Stimulated activated CD8-positive, alpha-beta memory T cell treated with anti-CD3 and anti-CD28 coated beads, Interleukin-15, amount 100 ng/mL, for 1 hour (primary cell): ENCODE results near the gene CCDC192.
"Not testable (repeated sequence)": the region's sequence is repeated elsewhere in the genome, so short reads cannot be mapped to it uniquely, and the experiment has no call there.

ENCODE experiments used
- DNase-seq: peaks from one replicate; pipeline ENCODE4 v3.0.0-alpha.2; 2020; ENCODE audit warnings: low read depth

Gene CCDC192

GRCh38 chr5:127847641-127848040 is 144.4 kb downstream of the CCDC192 start:
- DNase-seq: not testable (repeated sequence)

DNA sequence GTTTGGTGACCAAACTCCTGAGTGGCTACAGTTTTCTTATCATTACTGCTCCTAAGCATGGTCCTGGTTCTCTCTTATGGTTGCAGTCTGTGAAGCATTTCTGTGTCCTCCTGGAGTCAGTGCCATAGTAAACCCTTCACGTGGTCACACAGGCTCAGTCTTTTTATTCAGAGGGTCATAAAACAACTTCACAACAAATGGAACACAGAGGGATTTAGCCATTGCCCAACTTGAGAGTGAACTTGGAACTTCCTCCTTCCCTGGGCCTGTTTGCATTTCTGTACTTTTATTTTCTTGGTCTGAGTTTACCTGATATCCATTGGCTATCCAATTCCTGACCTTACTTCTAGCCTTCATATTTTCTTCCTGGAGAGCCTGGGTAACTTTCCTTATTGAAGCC is 144.9 kb downstream of the CCDC192 start:
- DNase-seq: no peak

GRCh38 chr5:127849408-127849807 is 146.2 kb downstream of the CCDC192 start:
- DNase-seq: no peak

DNA sequence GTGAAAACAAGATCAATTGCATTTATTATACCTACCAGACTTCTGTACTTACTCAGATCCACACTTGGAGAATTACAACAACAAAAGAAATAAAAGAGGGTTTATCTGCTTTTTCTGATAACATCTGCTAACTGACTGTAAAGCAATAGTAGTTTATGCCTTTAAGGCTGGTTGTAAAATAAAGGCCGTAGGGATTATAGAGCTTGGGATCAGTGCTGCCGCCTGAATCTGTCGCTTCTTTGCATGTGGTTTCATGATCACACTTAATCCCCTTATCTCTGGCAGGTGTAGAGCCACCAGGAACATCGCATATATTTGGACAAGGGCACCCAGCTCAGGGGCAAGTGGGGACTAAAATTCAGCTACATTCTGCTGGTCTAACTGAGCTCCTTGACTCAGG is 146.7 kb downstream of the CCDC192 start:
- no peak for DNase-seq

DNA sequence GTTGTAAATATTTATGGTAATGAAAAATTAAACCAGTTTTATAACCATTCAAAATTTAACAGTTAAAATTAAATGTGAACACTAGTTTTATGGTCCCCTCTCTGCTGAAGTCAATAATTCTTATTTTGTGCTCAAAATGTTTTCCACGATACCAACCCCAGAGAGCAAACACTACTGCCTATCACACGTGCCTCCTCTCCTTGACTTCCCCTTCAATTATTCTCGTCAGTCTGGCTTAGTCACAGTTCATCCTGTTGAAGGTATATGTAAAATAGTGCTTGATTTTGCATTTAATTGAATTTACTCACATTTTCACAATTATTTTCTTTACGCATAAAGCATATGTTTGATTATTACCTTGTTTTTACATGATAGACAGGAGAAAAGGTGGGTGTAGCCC is 148.8 kb downstream of the CCDC192 start:
- DNase-seq: no peak

GRCh38 chr5:127854520-127854919 is 151.3 kb downstream of the CCDC192 start:
- DNase-seq: no peak

GRCh38 chr5:127856292-127856691 is 153.1 kb downstream of the CCDC192 start:
- no peak for DNase-seq

GRCh38 chr5:127858116-127858784 is 155.1 kb downstream of the CCDC192 start:
- no peak for DNase-seq

GRCh38 chr5:127860291-127860690 is 157.1 kb downstream of the CCDC192 start:
- no peak for DNase-seq

GRCh38 chr5:127863161-127863560 is 160.0 kb downstream of the CCDC192 start:
- no peak for DNase-seq

GRCh38 chr5:127863610-127864395 is 160.6 kb downstream of the CCDC192 start:
- DNase-seq: no peak

- no peak for DNase-seq
Measured at GRCh38 chr5:127864511-127864910, 161.3 kb downstream of the CCDC192 start.

GRCh38 chr5:127865273-127865672 is 162.1 kb downstream of the CCDC192 start:
- no peak for DNase-seq

DNA sequence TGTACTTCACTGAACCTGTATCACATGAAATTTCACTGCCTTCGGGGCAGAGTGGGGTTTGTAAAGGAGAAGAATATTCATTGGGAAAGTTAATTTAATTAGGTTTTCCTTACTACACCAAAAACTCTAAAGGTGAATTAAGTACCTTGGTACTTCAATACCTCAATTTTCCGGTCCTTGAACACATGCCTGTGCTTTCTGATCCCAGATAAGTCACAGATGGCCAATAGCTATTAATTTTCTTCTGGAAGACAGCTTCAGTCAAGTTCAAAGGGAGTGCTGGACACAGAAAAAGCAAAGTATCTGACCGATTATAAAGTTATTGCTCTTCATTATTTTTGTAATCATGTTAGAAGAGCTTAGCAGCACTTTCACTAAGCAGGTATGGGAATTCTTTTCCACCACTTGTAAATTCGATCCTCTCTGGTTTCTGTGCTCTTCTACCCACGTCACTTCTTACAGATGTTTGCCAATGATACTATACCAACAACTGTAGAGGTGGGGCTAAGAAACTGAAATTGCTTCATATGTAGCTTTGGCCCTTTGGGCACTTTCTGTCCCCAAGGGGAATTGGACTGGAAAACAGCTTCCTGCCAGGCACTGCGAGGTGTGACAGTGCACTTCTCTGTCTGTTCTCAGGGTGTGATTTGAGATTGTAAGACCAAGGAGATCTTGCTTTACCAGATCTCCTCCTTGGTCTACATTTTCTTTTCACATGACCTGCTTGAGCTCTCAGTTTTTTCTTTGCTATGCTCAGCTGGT is 164.0 kb downstream of the CCDC192 start:
- no peak for DNase-seq

- DNase-seq: no peak
Measured at GRCh38 chr5:127870914-127871313, 167.7 kb downstream of the CCDC192 start.

- DNase-seq: no peak
Measured at GRCh38 chr5:127871503-127872153, 168.4 kb downstream of the CCDC192 start.

- DNase-seq: no peak
Measured at GRCh38 chr5:127872494-127872893, 169.3 kb downstream of the CCDC192 start.

DNA sequence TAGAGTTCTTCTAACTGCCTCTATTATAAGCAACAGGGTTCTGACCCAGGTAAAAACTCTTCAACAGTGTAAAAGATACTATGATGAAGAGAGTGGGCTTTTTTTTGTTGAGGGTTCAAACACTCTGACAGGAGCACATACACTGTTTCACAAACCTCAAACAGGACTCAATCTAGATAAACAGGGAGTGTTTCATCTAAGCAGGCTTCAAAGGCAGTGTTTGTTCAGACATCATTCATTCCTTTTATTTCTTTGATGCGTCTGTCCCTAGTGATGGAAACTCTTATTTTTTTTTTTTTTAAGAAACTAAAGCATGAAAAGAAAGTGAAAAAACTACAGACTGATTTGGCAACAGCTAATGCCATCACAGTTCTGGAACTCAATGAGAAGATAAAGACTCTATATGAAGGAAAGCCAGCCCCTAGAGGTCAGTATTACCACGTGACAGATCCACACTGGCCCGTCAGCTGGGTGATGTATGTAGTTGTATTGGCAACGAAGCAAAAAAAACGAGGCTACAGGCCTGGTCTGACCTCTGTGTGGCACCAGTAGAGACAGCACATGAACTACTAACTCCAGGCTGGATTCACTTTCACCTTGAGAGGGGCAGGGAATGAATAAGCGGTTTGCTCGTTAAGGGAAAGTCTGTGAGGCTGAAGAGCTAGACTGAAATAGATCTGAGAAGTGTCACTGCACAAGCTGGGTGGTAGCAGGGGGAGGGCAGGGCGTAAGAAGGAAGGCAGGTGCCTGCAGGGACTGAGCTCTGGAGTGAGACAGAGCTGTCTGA is 172.2 kb downstream of the CCDC192 start:
- DNase-seq: no peak

- no peak for DNase-seq
Measured at GRCh38 chr5:127876384-127876783, 173.2 kb downstream of the CCDC192 start.

GRCh38 chr5:127878174-127878750 is 175.1 kb downstream of the CCDC192 start:
- DNase-seq: no peak

GRCh38 chr5:127884416-127884815 is 181.2 kb downstream of the CCDC192 start:
- DNase-seq: no peak
